Lower leg skin (tissue), 4 donors: ENCODE data around the gene ZNF354C. TPM values are rescaled to one million over a fixed set of nuclear protein-coding genes. Genes with fewer than 3 reads are reported as not detected.

Experiments used
- DNase-seq, 2 donors: peaks; one replicate each; pipeline ENCODE4 v3.0.0-alpha.2; 2019; ENCODE audit warnings: low spot score in 2 of 2
- H3K4me3 ChIP-seq: fragments of 200-600 bp; sonication (generic); 2 replicates; pipeline ENCODE4 v1.5.1; 2017; ENCODE audit warnings: mild to moderate bottlenecking, low read depth; ENCODE audit not compliant: poor library complexity, severe bottlenecking
- CTCF ChIP-seq, 3 donors: fragments of 450-650 bp; IDR thresholded peaks; one replicate each; pipeline ENCODE4 v1.5.1; 2016; ENCODE audit warnings: antibody characterized with exemption in 3 of 3, mild to moderate bottlenecking in 3 of 3, moderate library complexity in 2 of 3
- POLR2A ChIP-seq, 2 donors: fragments of 450-650 bp; IDR thresholded peaks; one replicate each; pipeline ENCODE4 v1.6.1; 2016 to 2017; ENCODE audit warnings: antibody characterized with exemption in 2 of 2, mild to moderate bottlenecking in 1 of 2, moderate library complexity in 1 of 2
- WGBS, 2 donors: methylation state at CpG; one replicate each; pipeline ENCODE4 v1.1.5; 2018; 5-methylcytosine and 5-hydroxymethylcytosine counted together
- intact Hi-C: fragments of 100-400 bp; cut with DNase I; formaldehyde crosslinking; loops from one replicate; pipeline ENCODE4 v1.15.0; 2023; ENCODE audit warnings: low total_unique reads
- total RNA-seq, 4 donors: library from RNA; depleted of rRNA; stranded (reverse); fragments of >200 nt; gene quantifications; one replicate each; pipeline ENCODE4 v1.1.0, GENCODE V29; 2016

ZNF354C gene
- total RNA-seq, 4 donors from 2014 or later: 1.3 to 3.4 (median 2.0) TPM

GRCh38 chr5:179123491-179124272 is 63.5 kb downstream of the ZNF354C start:
- TF ChIP-seq POLR2A (IDR thresholded peaks at IDR 0.05) (no peak), CTCF (IDR thresholded peaks at IDR 0.05) (no peak)
- 91 to 92% methylated on average over 19 of the region's 19 CpGs for WGBS, 2 donors
- intact Hi-C loops: no loop called here
- peak in 1 of 2 donors; percentile 57 for DNase-seq
- H3K4me3 ChIP-seq: no peak overlapping the region

GRCh38 chr5:179124273-179124852 is 64.2 kb downstream of the ZNF354C start:
- WGBS, 2 donors: 92 to 96% methylated on average over 21 of the region's 21 CpGs
- peak in 1 of 2 donors; percentile 61 for DNase-seq
- TF ChIP-seq CTCF (IDR thresholded peaks at IDR 0.05) (no peak), POLR2A (IDR thresholded peaks at IDR 0.05) (no peak)
- intact Hi-C loops: no loop called here
- H3K4me3 ChIP-seq: no peak overlapping the region

- TF ChIP-seq POLR2A (IDR thresholded peaks at IDR 0.05): no peak
- TF ChIP-seq CTCF (IDR thresholded peaks at IDR 0.05): no peak
- peak in 1 of 2 donors; percentile 76 for DNase-seq
- intact Hi-C loops: no loop called here
- WGBS, 2 donors: 92 to 93% methylated on average over 21 to 35 of the region's 43 CpGs
- H3K4me3 ChIP-seq: no peak overlapping the region
Measured at GRCh38 chr5:179124853-179125788, 64.9 kb downstream of the ZNF354C start.

GRCh38 chr5:179125789-179126505 is 65.8 kb downstream of the ZNF354C start:
- no peak overlapping the region for H3K4me3 ChIP-seq
- DNase-seq: peak in 1 of 2 donors; percentile 70
- 90 to 92% methylated on average over 12 to 25 of the region's 25 CpGs for WGBS, 2 donors
- TF ChIP-seq CTCF (IDR thresholded peaks at IDR 0.05) (no peak), POLR2A (IDR thresholded peaks at IDR 0.05) (no peak)
- intact Hi-C loops: no loop called here

- no peak for TF ChIP-seq POLR2A (IDR thresholded peaks at IDR 0.05)
- no peak for TF ChIP-seq CTCF (IDR thresholded peaks at IDR 0.05)
- intact Hi-C loops: no loop called here
- DNase-seq: peak in 1 of 2 donors; percentile 74
- 85 to 98% methylated on average over 11 to 14 of the region's 14 CpGs for WGBS, 2 donors
- H3K4me3 ChIP-seq: no peak overlapping the region
Measured at GRCh38 chr5:179126506-179126991, 66.4 kb downstream of the ZNF354C start.
